SK-N-SH (cell line): ENCODE measurements around the gene LRRC3B. TPM values are rescaled to one million over a fixed set of nuclear protein-coding genes. Genes with fewer than 3 reads are reported as not detected.

ENCODE experiments used
- CTCF ChIA-PET: fragments of 300-600, 350-600 bp; formaldehyde crosslinking; extraction: SDS; loops from one replicate; lab custom pipeline; 2021; lab: Yijun Ruan, JAX
- POLR2A ChIA-PET: fragments of 350-600 bp; sonication (Branson Sonifier 250); formaldehyde crosslinking; extraction: SDS; loops from one replicate; lab custom pipeline; 2020; ENCODE audit warnings: antibody characterized with exemption, inconsistent platforms; lab: Yijun Ruan, JAX
- DNase-seq: peaks from one replicate; pipeline ENCODE4 v3.0.0; 2012
- H2AFZ ChIP-seq: fragments of 200-600 bp; sonication (generic); 2 replicates; pipeline ENCODE4 v1.8.1; 2016; ENCODE audit warnings: antibody characterized with exemption, mild to moderate bottlenecking, low read depth
- H3F3A ChIP-seq: fragments of 200-600 bp; sonication (generic); replicated peaks from 2 replicates; pipeline ENCODE3; 2016; ENCODE audit warnings: antibody characterized with exemption, mild to moderate bottlenecking; ENCODE audit not compliant: insufficient read depth
- H3K27ac ChIP-seq, 2 experiments: fragments of 200-500 bp in 1 of 2; fragments of 200-600 bp in 1 of 2; sonication (Bioruptor generic) in 1 of 2; sonication (generic), shearing (Covaris generic) in 1 of 2; 2 replicates each; pipeline versions ENCODE4 v1.5.1 to v1.6.1; 2014 to 2016; ENCODE audit warnings: low read depth in 2 of 2, inconsistent platforms in 1 of 2, low read length in 1 of 2, mild to moderate bottlenecking in 1 of 2, mixed read lengths in 1 of 2
- H3K27me3 ChIP-seq: fragments of 200-600 bp; sonication (generic), shearing (Covaris generic); 2 replicates; pipeline ENCODE4 v1.6.1; 2016; ENCODE audit warnings: mixed run types; ENCODE audit not compliant: insufficient read depth
- H3K36me3 ChIP-seq, 2 experiments: fragments of 200-500 bp in 1 of 2; fragments of 200-600 bp in 1 of 2; sonication (Bioruptor generic) in 1 of 2; sonication (generic) in 1 of 2; replicated peaks in 1 of 2; 2 replicates each; pipeline versions ENCODE3 to v1.5.1; 2014 to 2016; ENCODE audit warnings: low read length in 1 of 2, mild to moderate bottlenecking in 1 of 2; ENCODE audit not compliant: insufficient read depth in 2 of 2, control insufficient read depth in 1 of 2
- H3K4me1 ChIP-seq, 2 experiments: fragments of 200-500 bp in 1 of 2; fragments of 200-600 bp in 1 of 2; sonication (Bioruptor generic) in 1 of 2; sonication (generic), shearing (Covaris generic) in 1 of 2; 2 replicates each; pipeline versions ENCODE4 v1.5.1 to v1.6.1; 2014 to 2016; ENCODE audit warnings: low read depth in 1 of 2, low read length in 1 of 2, mixed run types in 1 of 2; ENCODE audit not compliant: insufficient read depth in 2 of 2, control insufficient read depth in 1 of 2
- H3K4me2 ChIP-seq: fragments of 200-600 bp; sonication (generic), shearing (Covaris generic); 2 replicates; pipeline ENCODE4 v1.6.1; 2017; ENCODE audit warnings: mixed run types
- H3K4me3 ChIP-seq, 2 experiments: fragments of 200-500 bp in 1 of 2; fragments of 200-600 bp in 1 of 2; sonication (Bioruptor generic) in 1 of 2; sonication (generic), shearing (Covaris generic) in 1 of 2; 2 replicates each; pipeline versions ENCODE4 v1.5.1 to v1.8.1; 2014 to 2016; ENCODE audit warnings: low read depth in 2 of 2, inconsistent platforms in 1 of 2, low read length in 1 of 2, mild to moderate bottlenecking in 1 of 2, mixed read lengths in 1 of 2, moderate library complexity in 1 of 2
- H3K79me2 ChIP-seq: fragments of 200-600 bp; sonication (generic); 2 replicates; pipeline ENCODE4 v1.8.1; 2017; ENCODE audit warnings: mild to moderate bottlenecking; ENCODE audit not compliant: insufficient read depth
- H3K9ac ChIP-seq: fragments of 200-600 bp; sonication (generic); 2 replicates; pipeline ENCODE4 v1.6.1; 2017; ENCODE audit warnings: mixed run types
- H3K9me2 ChIP-seq: fragments of 200-600 bp; sonication (generic); 2 replicates; pipeline ENCODE4 v1.6.1; 2017; ENCODE audit warnings: mixed run types
- H3K9me3 ChIP-seq: fragments of 200-600 bp; sonication (generic); 2 replicates; pipeline ENCODE4 v1.6.1; 2017; ENCODE audit warnings: mixed run types, mild to moderate bottlenecking, moderate library complexity
- H4K20me1 ChIP-seq: fragments of 200-600 bp; sonication (generic); 2 replicates; pipeline ENCODE4 v1.6.1; 2017; ENCODE audit warnings: mild to moderate bottlenecking, mixed run types; ENCODE audit not compliant: insufficient read depth
- CHD2 ChIP-seq: fragments of 150-350 bp; IDR thresholded peaks from 2 replicates; pipeline ENCODE4 v1.6.1; 2018; ENCODE audit warnings: low read length; ENCODE audit not compliant: partially characterized antibody
- ELF1 ChIP-seq: IDR thresholded peaks from 2 replicates; pipeline ENCODE4 v1.4.0; 2012
- EP300 ChIP-seq, 2 experiments: IDR thresholded peaks; 2 replicates each; pipeline versions ENCODE4 v1.4.0 to v1.6.1; 2012; ENCODE audit warnings: borderline replicate concordance in 1 of 2, low read depth in 1 of 2, low read length in 1 of 2
- EZH2phosphoT487 ChIP-seq: fragments of 200-600 bp; sonication (generic); IDR thresholded peaks from 2 replicates; pipeline ENCODE4 v1.6.1; 2017; ENCODE audit warnings: low read depth, mixed run types, mild to moderate bottlenecking, antibody characterized with exemption, moderate library complexity, borderline replicate concordance
- FOSL2 ChIP-seq: IDR thresholded peaks from 2 replicates; pipeline ENCODE4 v1.4.0; 2012; ENCODE audit warnings: low read depth, mild to moderate bottlenecking, moderate library complexity, borderline replicate concordance
- GABPA ChIP-seq: IDR thresholded peaks from 2 replicates; pipeline ENCODE4 v1.4.0; 2012; ENCODE audit warnings: low read depth, mild to moderate bottlenecking
- GATA2 ChIP-seq: sonication (generic); formaldehyde crosslinking; IDR thresholded peaks from 2 replicates; pipeline ENCODE4 v1.5.0; 2020; ENCODE audit warnings: mild to moderate bottlenecking, missing genetic modification reagents
- JUND ChIP-seq: IDR thresholded peaks from 2 replicates; pipeline ENCODE4 v1.4.0; 2012
- NRF1 ChIP-seq: IDR thresholded peaks from 2 replicates; pipeline ENCODE4 v1.6.1; 2012; ENCODE audit warnings: low read depth, mild to moderate bottlenecking, low read length
- POLR2AphosphoS5 ChIP-seq: IDR thresholded peaks from 2 replicates; pipeline ENCODE4 v1.6.1; 2012; ENCODE audit warnings: low read depth, low read length
- RXRA ChIP-seq: IDR thresholded peaks from 2 replicates; pipeline ENCODE4 v1.4.0; 2012; ENCODE audit warnings: low read depth, mild to moderate bottlenecking, borderline replicate concordance
- WGBS: methylation state at CpG from one replicate; pipeline ENCODE4 v1.1.6; 2017; ENCODE audit warnings: low lambda C conversion rate; 5-methylcytosine and 5-hydroxymethylcytosine counted together
- polyA plus RNA-seq, 3 experiments: library from polyadenylated mRNA; depleted of rRNA; stranded (reverse); fragments of >200 nt; gene quantifications; 2 replicates each; pipeline ENCODE4 v1.2.3, GENCODE V29; 2012
- TF ChIP-seq, protein P1 (sequence below): fragments of 150-350 bp; IDR thresholded peaks from 2 replicates; pipeline ENCODE4 v1.6.1; 2016; ENCODE audit warnings: mild to moderate bottlenecking, low read depth, low read length
- TF ChIP-seq, protein P2 (sequence below): IDR thresholded peaks from 2 replicates; pipeline ENCODE4 v1.4.0; 2012; ENCODE audit warnings: low read depth, borderline replicate concordance
- TF ChIP-seq, protein P3 (sequence below): IDR thresholded peaks from 2 replicates; pipeline ENCODE4 v1.4.0; 2012; ENCODE audit warnings: low read depth, borderline replicate concordance
- TF ChIP-seq, protein P4 (sequence below): IDR thresholded peaks from 2 replicates; pipeline ENCODE4 v1.6.1; 2012; ENCODE audit warnings: mild to moderate bottlenecking, low read depth, low read length, moderate library complexity
- TF ChIP-seq, protein P5 (sequence below): fragments of 150-350 bp; IDR thresholded peaks from 2 replicates; pipeline ENCODE4 v1.6.1; 2017; ENCODE audit warnings: antibody characterized with exemption, low read length, low read depth, borderline replicate concordance

Gene LRRC3B
- polyA plus RNA-seq, 1 of the 3 experiments (the other 2 are of a cell fraction): not detected

DNA sequence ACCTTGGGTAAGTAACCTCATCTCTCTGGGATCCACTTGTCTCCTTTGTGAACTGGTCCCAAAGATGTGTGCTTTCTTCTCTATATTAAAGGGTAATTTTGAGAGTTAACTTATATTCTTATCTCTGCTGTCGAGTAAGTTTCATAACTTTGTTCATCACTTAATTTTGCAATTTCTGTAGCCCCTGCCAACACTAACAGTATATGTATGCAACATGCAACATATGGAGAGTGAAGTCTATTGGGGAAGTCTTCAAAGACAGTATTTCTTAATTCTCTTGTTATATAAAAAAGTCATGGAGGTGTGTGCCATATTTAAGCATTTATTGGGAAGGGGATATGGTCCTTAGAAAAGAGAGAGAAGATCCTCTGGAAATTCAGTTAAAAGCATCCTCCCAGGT, 85.9 kb downstream of the LRRC3B start:
- H3K9me2 ChIP-seq: no peaks in the 10 kb centered on the region
- CTCF ChIA-PET: no interaction called here
- H3F3A ChIP-seq: no peaks in the 10 kb centered on the region
- no peak overlapping the region for H3K9ac ChIP-seq
- POLR2A ChIA-PET: no interaction called here
- no peaks in the 10 kb centered on the region for H3K36me3 ChIP-seq
- no peak overlapping the region for H3K4me3 ChIP-seq
- no peaks in the 10 kb centered on the region for H3K27me3 ChIP-seq
- H3K79me2 ChIP-seq: no peaks in the 10 kb centered on the region
- no peaks in the 10 kb centered on the region; a peak in 1 of 4 replicates for H3K4me1 ChIP-seq
- peaks cover 3% of the 10 kb centered on the region; the same call in 1 of the 2 replicates for H3K9me3 ChIP-seq
- H3K4me2 ChIP-seq: no peak overlapping the region
- TF ChIP-seq EP300 (IDR thresholded peaks at IDR 0.05; ENCODE audit: borderline replicate concordance in 1 of 2, low read depth in 1 of 2, low read length in 1 of 2) (no peak), NRF1 (no peak), JUND (no peak), RXRA (no peak), GABPA (no peak), GATA2 (no peak), CHD2 (no peak), EZH2phosphoT487 (no peak), FOSL2 (no peak), POLR2AphosphoS5 (no peak), ELF1 (no peak)
- TF ChIP-seq, protein P1, sequence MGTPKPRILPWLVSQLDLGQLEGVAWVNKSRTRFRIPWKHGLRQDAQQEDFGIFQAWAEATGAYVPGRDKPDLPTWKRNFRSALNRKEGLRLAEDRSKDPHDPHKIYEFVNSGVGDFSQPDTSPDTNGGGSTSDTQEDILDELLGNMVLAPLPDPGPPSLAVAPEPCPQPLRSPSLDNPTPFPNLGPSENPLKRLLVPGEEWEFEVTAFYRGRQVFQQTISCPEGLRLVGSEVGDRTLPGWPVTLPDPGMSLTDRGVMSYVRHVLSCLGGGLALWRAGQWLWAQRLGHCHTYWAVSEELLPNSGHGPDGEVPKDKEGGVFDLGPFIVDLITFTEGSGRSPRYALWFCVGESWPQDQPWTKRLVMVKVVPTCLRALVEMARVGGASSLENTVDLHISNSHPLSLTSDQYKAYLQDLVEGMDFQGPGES: no peak
- TF ChIP-seq, protein P2, sequence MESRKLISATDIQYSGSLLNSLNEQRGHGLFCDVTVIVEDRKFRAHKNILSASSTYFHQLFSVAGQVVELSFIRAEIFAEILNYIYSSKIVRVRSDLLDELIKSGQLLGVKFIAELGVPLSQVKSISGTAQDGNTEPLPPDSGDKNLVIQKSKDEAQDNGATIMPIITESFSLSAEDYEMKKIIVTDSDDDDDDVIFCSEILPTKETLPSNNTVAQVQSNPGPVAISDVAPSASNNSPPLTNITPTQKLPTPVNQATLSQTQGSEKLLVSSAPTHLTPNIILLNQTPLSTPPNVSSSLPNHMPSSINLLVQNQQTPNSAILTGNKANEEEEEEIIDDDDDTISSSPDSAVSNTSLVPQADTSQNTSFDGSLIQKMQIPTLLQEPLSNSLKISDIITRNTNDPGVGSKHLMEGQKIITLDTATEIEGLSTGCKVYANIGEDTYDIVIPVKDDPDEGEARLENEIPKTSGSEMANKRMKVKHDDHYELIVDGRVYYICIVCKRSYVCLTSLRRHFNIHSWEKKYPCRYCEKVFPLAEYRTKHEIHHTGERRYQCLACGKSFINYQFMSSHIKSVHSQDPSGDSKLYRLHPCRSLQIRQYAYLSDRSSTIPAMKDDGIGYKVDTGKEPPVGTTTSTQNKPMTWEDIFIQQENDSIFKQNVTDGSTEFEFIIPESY: no peak
- TF ChIP-seq, protein P3, sequence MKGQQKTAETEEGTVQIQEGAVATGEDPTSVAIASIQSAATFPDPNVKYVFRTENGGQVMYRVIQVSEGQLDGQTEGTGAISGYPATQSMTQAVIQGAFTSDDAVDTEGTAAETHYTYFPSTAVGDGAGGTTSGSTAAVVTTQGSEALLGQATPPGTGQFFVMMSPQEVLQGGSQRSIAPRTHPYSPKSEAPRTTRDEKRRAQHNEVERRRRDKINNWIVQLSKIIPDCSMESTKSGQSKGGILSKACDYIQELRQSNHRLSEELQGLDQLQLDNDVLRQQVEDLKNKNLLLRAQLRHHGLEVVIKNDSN: no peak
- TF ChIP-seq, protein P4, sequence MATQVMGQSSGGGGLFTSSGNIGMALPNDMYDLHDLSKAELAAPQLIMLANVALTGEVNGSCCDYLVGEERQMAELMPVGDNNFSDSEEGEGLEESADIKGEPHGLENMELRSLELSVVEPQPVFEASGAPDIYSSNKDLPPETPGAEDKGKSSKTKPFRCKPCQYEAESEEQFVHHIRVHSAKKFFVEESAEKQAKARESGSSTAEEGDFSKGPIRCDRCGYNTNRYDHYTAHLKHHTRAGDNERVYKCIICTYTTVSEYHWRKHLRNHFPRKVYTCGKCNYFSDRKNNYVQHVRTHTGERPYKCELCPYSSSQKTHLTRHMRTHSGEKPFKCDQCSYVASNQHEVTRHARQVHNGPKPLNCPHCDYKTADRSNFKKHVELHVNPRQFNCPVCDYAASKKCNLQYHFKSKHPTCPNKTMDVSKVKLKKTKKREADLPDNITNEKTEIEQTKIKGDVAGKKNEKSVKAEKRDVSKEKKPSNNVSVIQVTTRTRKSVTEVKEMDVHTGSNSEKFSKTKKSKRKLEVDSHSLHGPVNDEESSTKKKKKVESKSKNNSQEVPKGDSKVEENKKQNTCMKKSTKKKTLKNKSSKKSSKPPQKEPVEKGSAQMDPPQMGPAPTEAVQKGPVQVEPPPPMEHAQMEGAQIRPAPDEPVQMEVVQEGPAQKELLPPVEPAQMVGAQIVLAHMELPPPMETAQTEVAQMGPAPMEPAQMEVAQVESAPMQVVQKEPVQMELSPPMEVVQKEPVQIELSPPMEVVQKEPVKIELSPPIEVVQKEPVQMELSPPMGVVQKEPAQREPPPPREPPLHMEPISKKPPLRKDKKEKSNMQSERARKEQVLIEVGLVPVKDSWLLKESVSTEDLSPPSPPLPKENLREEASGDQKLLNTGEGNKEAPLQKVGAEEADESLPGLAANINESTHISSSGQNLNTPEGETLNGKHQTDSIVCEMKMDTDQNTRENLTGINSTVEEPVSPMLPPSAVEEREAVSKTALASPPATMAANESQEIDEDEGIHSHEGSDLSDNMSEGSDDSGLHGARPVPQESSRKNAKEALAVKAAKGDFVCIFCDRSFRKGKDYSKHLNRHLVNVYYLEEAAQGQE: no peak
- TF ChIP-seq, protein P5, sequence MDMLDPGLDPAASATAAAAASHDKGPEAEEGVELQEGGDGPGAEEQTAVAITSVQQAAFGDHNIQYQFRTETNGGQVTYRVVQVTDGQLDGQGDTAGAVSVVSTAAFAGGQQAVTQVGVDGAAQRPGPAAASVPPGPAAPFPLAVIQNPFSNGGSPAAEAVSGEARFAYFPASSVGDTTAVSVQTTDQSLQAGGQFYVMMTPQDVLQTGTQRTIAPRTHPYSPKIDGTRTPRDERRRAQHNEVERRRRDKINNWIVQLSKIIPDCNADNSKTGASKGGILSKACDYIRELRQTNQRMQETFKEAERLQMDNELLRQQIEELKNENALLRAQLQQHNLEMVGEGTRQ: no peak
- no peak for DNase-seq
- H4K20me1 ChIP-seq: no peaks in the 10 kb centered on the region
- H2AFZ ChIP-seq: no peak overlapping the region
- no peak overlapping the region for H3K27ac ChIP-seq
- 21% methylated on average over 1 of the region's 1 CpG for WGBS
